ENCODE measurements around the gene KIAA1328. TPM values are rescaled to one million over a fixed set of nuclear protein-coding genes. Genes with fewer than 3 reads are reported as not detected.
"Not testable (repeated sequence)": the region's sequence is repeated elsewhere in the genome, so short reads cannot be mapped to it uniquely, and the experiment has no call there.

Gene KIAA1328
- total and polyA plus RNA-seq, 8 donors = 8.4 to 27.6 (median 22.9) TPM

- DNase-seq = no peak
- TF ChIP-seq CTCF (IDR thresholded peaks at IDR 0.05) = no peak
- no peak overlapping the region for H3K27ac ChIP-seq
- ATAC-seq = no peak
- H3K9me3 ChIP-seq = no peaks in the 10 kb centered on the region
- no peaks in the 10 kb centered on the region for H3K27me3 ChIP-seq
- intact Hi-C loops (cut with DNase I) = no loop called here
- no peaks in the 10 kb centered on the region for H3K4me1 ChIP-seq
- no peak overlapping the region for H3K4me3 ChIP-seq
- H3K36me3 ChIP-seq = no peaks in the 10 kb centered on the region
These were observed 38.1 kb downstream of the KIAA1328 start for GRCh38 chr18:36867056-36867455.

- no peak for DNase-seq
- H3K27ac ChIP-seq = no peak overlapping the region
- ATAC-seq = no peak
- H3K9me3 ChIP-seq = peaks cover 0 to 10% of the 10 kb centered on the region in 2 donors
- no peaks in the 10 kb centered on the region for H3K36me3 ChIP-seq
- intact Hi-C loops (cut with DNase I) = no loop called here
- no peaks in the 10 kb centered on the region for H3K27me3 ChIP-seq
- TF ChIP-seq CTCF (IDR thresholded peaks at IDR 0.05) = no peak
- no peak overlapping the region for H3K4me3 ChIP-seq
- no peaks in the 10 kb centered on the region for H3K4me1 ChIP-seq
These were observed 42.9 kb downstream of the KIAA1328 start for GRCh38 chr18:36871801-36872200.

GRCh38 chr18:36872329-36872728 lies 43.4 kb downstream of the KIAA1328 start:
- Histone ChIP-seq H3K4me3 (no peak overlapping the region), H3K4me1 (no peaks in the 10 kb centered on the region), H3K36me3 (no peaks in the 10 kb centered on the region), H3K27ac (no peak overlapping the region), H3K27me3 (no peaks in the 10 kb centered on the region), H3K9me3 (peaks cover 0 to 10% of the 10 kb centered on the region in 2 donors)
- intact Hi-C loops (cut with DNase I) = no loop called here
- no peak for TF ChIP-seq CTCF (IDR thresholded peaks at IDR 0.05)
- ATAC-seq (no peak), DNase-seq (no peak)

- H3K27ac ChIP-seq; H3K4me1 ChIP-seq; H3K36me3 ChIP-seq; H3K27me3 ChIP-seq; DNase-seq; H3K4me3 ChIP-seq; intact Hi-C loops (cut with DNase I); ATAC-seq: not testable (repeated sequence)
- peaks cover 0 to 10% of the 10 kb centered on the region in 2 donors for H3K9me3 ChIP-seq
These were observed 44.9 kb downstream of the KIAA1328 start for GRCh38 chr18:36873826-36874225.

GRCh38 chr18:36879796-36880195 lies 50.9 kb downstream of the KIAA1328 start:
- not testable (repeated sequence) for H3K27ac ChIP-seq

GRCh38 chr18:36885981-36886380 lies 57.1 kb downstream of the KIAA1328 start:
- no peaks in the 10 kb centered on the region for H3K4me1 ChIP-seq
- H3K36me3 ChIP-seq = no peaks in the 10 kb centered on the region
- TF ChIP-seq CTCF (IDR thresholded peaks at IDR 0.05) = no peak
- DNase-seq = peak in 1 of 4 donors; percentile 51
- H3K27ac ChIP-seq = no peak overlapping the region
- ATAC-seq = no peak
- intact Hi-C loops (cut with DNase I) = no loop called here
- H3K4me3 ChIP-seq = no peak overlapping the region
- no peaks in the 10 kb centered on the region for H3K9me3 ChIP-seq
- no peaks in the 10 kb centered on the region for H3K27me3 ChIP-seq

More at GRCh38 chr18:36879796-36880195, 50.9 kb downstream of the KIAA1328 start:
- H3K9me3 ChIP-seq; H3K4me1 ChIP-seq; H3K4me3 ChIP-seq; H3K27me3 ChIP-seq; H3K36me3 ChIP-seq; intact Hi-C loops (cut with DNase I); ATAC-seq; DNase-seq: not testable (repeated sequence)

All from left lung (tissue), 10 donors.